Frontal cortex (tissue), 4 donors: ENCODE measurements around the gene GLRA3. TPM values are rescaled to one million over a fixed set of nuclear protein-coding genes. Genes with fewer than 3 reads are reported as not detected.
"Not testable (repeated sequence)": the region's sequence is repeated elsewhere in the genome, so short reads cannot be mapped to it uniquely, and the experiment has no call there.

Source experiments
- DNase-seq, 2 donors: peaks; one replicate each; pipeline ENCODE4 v3.0.0; 2012; ENCODE audit warnings: low spot score in 2 of 2
- FAIRE-seq: peaks from 2 replicates; lab custom pipeline; 2012; peaks lifted over from hg19 to GRCh38; lab: Jason Lieb, UNC
- total RNA-seq: library from RNA; depleted of rRNA; stranded (reverse); fragments of >200 nt; gene quantifications from one replicate; pipeline ENCODE4 v1.2.3, GENCODE V29; 2014
- donor health status: control.
- donor health status: control.
- donor health status: control.

The GLRA3 gene
- total RNA-seq, 1 donor from 2014 or later = 6.1 TPM

GRCh38 chr4:174673865-174674264 lies 155.2 kb downstream of the GLRA3 start:
- no peak for FAIRE-seq

DNA sequence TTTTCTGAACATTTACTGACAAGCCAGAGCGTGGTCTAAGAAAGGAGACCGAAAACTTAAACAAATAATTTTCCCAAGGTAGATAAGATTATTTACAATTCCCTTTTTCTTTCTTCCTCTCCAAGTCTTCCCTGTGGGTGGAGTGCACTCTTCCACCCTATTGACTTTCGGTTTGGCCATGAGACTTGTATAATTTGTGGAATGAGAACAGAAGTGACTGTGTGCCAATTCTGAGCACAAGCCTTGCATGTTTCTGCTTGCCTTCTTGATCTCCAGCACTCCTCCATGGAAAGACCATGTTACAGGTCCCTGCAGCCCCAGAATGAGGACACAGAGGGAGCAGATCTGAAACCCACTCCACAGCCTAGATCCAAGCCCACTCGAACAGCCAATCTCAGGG lies 156.8 kb downstream of the GLRA3 start:
- DNase-seq (no peak), FAIRE-seq (no peak)

More at GRCh38 chr4:174673865-174674264, 155.2 kb downstream of the GLRA3 start:
- no peak for DNase-seq

- no peak for DNase-seq
- FAIRE-seq = no peak
Observed at GRCh38 chr4:174669270-174669669, 159.8 kb downstream of the GLRA3 start.

DNA sequence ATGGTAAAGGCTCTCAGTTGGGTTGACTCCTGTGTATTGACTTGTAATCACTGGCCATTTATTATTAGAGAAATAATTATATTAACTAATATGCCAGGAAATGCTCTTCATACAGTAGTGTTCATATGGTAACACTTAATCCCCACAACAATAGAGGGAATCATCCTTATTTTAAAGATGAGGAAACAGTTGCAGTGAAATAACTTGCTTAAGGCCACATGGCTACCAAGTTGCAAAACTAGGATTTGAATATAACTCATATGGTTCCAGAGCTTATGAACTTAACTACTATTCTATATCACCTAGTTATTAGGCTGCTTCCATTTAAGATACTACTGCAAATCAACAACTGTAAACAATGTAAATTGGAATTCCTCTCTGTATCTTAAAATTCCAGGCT lies 163.2 kb downstream of the GLRA3 start:
- DNase-seq (no peak), FAIRE-seq (no peak)

DNA sequence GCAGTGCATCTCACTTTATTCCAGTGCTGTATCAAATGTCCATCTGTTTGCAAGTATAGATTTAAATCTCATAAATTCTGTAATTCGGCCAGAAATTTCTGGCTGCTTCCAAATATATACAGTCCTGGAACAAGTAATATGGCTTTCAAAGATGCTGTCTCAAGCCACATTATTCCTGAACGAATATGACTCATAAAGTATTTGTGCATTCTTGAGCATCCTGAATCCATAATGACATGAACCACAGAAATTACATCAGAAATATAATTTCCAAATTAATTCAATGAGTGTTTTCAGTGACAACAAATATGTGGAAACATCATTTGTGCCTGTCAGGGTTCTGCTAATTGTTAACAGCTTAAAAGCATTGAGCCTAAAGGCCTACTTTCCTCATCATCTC lies 165.8 kb downstream of the GLRA3 start:
- DNase-seq (no peak), FAIRE-seq (no peak)

- no peak for DNase-seq
Observed at GRCh38 chr4:174658246-174658645, 170.8 kb downstream of the GLRA3 start.

GRCh38 chr4:174657472-174657871 lies 171.6 kb downstream of the GLRA3 start:
- no peak for DNase-seq
- no peak for FAIRE-seq

More at GRCh38 chr4:174658246-174658645, 170.8 kb downstream of the GLRA3 start:
- FAIRE-seq = no peak

GRCh38 chr4:174654634-174655033 lies 174.4 kb downstream of the GLRA3 start:
- FAIRE-seq = no peak
- DNase-seq = no peak

- DNase-seq = no peak
- no peak for FAIRE-seq
Observed at GRCh38 chr4:174650711-174651355, 178.2 kb downstream of the GLRA3 start.

GRCh38 chr4:174648812-174649211 lies 180.2 kb downstream of the GLRA3 start:
- DNase-seq (no peak), FAIRE-seq (no peak)

DNA sequence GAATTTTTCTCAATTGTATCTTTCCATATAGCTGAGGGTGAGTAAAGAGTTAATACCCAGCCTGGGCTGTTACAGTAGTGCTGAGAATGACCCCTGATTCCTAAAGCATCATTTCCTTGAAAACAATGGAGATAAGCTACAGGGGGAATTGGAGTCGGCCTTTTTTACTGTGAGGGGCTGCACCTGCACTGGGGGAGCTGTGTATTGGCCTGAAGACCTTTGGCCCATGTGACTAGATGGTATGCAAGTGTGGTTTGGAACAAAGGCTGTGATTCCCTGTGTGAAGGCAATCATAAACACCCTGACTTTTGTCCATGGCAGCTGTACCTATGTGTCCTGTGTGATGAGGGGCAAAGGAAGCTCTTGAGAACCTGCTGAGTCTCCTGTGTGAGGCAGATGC lies 182.7 kb downstream of the GLRA3 start:
- DNase-seq = no peak
- FAIRE-seq = no peak

DNA sequence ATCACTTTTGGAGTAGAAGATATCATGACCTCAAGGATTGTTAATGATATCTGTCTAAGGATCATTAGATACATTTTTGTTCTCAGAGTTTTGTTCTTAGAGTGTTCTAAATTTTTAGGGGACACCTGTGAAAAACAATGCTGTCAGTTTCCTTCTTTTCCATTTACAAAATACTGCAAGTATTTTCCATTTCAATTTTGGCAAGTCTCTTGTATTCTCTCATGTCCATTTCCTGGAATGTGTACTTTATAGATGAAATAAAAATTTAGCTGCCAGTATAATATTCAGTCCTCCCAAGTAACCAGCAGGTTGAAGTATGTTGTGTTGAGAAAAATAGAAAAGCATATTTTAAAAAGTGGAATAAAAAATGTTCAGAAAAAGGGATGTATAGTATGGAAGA lies 188.9 kb downstream of the GLRA3 start:
- FAIRE-seq = no peak
- no peak for DNase-seq

DNA sequence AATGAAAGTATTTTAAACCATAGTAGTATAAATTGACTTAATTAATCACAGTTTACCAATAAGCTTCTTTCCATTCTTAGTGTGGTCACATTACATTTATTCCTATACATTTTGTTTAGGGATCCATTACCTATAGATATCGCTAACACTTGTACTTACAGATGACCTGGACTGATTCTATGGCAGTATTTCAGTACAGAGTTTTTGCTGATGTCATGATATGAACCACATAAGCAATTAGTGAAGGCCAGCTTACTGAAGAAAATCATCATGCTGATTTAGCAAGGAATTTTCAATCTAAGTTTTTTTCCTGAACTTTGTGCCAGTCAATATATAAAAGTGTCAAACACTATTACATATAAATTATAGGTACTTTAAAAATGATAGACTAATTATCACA lies 193.3 kb downstream of the GLRA3 start:
- DNase-seq (no peak), FAIRE-seq (no peak)

- FAIRE-seq (no peak), DNase-seq (no peak)
Observed at GRCh38 chr4:174633399-174633798, 195.6 kb downstream of the GLRA3 start.

GRCh38 chr4:174631901-174632758 lies 196.9 kb downstream of the GLRA3 start:
- FAIRE-seq (peak; percentile 53), DNase-seq (no peak)

DNA sequence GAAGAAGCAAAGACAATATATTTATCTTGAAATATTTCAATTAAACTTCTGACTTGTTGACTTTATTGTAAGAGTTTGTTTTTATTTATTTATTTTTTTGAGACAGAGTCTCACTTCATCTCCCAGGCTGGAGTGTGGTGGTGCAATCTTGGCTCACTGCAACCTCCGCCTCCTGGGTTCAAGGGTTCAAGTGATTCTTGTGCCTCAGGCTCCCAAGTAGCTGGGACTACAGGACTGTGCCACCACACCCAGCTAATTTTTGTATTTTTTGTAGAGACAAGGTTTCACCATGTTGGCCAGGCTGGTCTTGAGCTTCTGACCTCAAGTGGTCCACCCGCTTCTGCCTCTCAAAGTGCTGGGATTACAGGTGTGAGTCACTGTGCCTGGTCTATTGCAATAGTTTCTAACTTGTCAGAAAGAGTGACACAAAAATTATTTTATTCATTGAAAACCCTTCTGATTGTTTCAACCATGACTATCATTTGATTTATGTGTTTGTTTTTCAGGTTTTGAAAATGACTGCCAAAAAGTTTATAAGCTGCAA lies 199.1 kb downstream of the GLRA3 start:
- FAIRE-seq, DNase-seq: not testable (repeated sequence)

- FAIRE-seq (no peak), DNase-seq (no peak)
Observed at GRCh38 chr4:174629265-174629664, 199.8 kb downstream of the GLRA3 start.

GRCh38 chr4:174628191-174628590 lies 200.9 kb downstream of the GLRA3 start:
- no peak for DNase-seq
- no peak for FAIRE-seq

DNA sequence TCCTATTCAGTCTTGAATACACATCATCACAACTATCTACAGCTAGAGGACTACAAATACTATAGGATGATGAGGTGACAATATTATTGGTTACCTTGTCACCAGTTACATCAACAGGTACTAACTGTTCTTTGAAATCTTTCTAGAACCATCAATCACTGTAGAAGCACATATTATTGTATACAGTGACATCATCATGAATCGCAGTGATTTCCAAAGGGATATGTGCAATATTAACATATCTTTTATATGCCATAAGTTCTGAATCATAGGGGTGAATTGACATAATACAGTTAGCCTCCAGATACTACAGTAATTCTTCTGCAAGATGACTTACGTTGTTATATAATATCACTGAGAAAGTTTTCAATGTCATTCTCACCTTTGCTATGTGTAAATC lies 201.6 kb downstream of the GLRA3 start:
- FAIRE-seq = no peak

GRCh38 chr4:174626342-174627008 lies 202.6 kb downstream of the GLRA3 start:
- DNase-seq (no peak), FAIRE-seq (no peak)

More for the DNA sequence above, 201.6 kb downstream of the GLRA3 start:
- DNase-seq = no peak
